Epidermal melanocyte (primary cell): ENCODE data around the gene FAT1.

ENCODE experiments used
- DNase-seq: peaks from one replicate; pipeline ENCODE4 v3.0.0; 2011; ENCODE audit warnings: low spot score; ENCODE audit not compliant: insufficient read length

The FAT1 gene

DNA sequence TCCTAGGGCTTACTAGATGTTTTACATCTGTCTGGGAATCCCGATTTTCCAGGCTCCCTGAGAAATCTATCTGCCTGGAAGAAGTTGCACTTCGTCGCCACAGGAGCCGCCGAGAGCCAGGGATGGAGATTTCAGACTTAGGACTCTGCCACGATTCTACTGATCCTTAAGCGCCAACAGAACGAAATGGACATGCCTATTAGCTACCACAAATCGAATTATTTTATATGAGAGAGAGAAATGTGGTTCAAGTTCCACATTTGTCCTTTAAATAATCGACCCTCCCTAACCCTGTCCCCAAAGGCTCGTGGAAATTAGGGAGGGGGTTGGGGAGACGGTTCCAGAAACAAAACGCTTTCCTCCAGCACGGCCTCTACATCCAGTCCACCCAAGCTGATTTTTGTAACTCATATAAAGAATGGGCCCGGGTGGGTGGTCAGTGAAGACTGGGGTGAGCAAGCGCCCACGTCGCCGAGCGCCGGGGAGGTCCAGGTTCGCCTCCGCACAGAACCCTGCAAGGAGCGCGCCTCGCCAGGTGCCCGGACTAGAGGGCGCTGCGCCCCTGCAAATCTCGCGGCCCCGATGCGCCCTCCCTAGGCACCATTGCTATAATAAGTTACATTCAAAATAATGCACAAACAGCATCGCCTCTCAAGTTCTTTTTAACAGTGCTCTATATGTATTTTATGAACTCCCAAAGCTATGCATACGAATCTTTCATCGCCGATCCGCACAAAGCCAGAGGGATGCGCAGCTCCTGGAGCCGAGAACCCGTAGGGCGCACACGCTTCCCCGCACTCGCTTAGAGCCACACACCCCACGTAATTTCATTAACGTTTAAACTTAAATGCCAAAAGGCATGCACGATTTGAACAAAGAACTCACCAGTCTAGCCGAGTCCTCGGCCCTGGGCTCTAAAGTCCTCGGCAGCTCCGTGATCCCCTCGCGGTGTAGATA lies 2.1 kb upstream of the FAT1 start:
- no peak for DNase-seq

DNA sequence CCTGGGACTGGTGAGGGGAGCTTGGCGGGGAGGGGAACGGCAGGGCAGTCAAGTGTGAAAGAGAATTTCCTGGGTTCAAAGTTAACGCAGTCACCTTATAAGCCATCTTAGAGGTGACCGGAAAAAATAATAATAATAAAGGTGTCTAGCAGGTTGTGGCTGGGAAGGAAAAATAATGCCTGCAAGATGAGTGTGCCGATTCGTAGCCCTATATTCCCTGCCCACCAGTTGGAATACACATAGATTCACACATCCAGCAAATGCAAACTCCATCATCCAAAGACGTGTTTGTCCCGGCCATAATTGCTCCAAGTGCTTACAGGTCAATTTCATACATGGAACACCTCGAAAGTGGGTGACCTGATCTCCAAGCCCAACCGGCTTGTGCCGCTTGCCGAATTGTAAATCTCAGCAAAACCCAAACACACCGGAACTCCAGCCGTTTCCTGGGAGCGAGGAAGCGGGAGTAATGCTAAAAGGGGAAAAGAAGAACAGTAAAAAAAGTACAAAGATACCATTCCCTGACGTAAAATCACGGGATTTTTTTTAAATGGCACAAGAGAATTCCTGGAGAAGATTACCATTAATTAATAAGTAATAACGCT lies 1.3 kb upstream of the FAT1 start:
- DNase-seq: no peak

DNA sequence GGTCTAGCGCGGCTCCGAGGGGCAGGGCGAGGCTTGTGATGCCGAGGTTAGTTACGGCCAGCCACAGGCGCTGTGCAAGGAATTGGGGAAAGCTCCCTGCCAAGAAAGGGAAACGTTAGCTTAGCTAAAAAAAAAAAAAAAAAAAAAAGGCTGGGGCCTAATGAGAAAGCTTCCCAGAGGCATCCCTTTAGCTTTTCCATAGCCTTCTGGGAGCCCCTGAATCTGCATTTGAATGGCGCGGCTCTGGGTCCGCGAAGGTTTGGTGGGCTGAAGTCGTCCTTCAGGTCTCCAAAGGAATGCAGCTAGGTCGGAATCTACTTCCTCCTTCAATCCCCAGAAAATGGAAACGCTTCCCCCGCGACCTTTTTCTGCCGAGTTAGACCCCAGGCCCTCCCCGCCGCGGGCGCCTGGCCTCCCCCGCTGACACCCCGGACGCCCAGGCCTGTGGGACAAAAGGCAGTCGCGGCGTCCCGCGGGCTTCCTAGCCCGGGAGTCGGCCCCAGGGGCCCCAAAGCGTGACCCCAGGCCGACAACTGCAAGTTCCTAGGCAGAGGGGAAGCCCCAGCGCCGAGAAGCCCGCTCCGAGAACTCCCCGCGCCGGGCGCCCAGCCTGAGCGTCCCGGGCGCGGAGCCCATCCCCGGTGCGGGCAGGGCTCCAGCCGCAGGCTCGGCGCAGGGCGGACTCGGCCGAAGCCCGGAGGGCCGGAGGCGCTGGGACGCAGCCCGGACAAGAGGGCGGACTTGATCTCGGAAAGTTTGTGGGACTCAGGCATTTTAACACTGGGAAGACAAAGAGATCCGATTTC lies 605 bp upstream of the FAT1 start:
- DNase-seq: no peak

DNA sequence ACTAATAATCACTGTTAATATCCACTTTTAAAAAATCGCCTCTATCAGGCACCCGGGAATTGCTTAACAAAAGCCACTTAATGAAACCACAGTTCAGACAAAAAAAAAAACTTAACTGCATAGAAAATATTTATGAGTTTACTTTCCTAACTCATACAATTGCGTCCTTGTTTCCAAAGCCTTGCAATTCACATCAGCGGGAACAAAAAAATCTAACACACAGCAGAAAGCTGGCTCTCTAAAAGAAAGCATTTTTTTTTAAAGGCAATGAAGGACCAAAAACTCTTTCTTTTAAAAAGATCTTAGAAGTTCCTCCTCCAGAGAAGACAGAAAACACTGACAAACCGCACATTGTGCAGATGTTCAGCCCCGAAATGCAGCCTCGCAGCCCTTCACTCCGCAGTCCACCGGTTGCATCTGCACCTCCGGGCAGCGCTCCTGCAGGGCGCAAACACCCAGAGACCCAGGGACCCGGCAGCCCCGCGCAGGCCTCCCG lies 812 bp downstream of the FAT1 start:
- DNase-seq: peak; percentile 72

DNA sequence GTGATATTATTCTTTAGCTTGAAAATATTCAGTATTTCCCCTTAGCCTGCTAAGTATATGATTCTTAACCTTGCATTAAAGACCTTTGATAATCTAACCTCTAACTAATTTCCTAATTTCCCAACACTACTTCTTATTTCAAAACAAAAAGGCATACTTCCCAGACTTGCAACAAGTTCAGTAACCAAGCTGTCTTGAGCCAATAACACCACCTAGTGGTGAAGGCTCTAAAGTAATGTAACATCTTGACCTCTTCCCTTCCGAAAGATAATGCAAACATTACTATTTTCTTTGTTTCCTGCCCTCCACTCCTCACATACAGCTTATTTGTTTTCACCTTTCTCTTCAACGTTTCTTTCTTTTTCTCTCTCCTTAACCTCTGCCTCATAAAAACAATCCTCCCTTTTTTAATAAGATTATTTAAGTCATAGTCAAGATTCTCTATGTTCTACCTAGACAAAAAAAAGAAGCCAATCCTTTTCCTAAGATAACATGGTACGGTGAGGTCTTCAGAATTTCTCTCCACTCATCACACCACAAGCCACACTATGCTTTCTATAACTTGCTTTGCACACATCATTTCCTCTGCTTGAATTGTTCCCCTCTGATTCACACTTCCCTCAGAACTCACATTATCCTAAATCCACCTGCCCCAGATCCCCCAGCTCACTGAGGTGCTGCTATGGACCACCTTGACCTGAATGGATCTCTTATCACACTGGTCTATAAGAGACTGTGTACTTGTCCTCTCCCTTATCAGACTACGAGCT lies 3.5 kb downstream of the FAT1 start:
- no peak for DNase-seq

DNA sequence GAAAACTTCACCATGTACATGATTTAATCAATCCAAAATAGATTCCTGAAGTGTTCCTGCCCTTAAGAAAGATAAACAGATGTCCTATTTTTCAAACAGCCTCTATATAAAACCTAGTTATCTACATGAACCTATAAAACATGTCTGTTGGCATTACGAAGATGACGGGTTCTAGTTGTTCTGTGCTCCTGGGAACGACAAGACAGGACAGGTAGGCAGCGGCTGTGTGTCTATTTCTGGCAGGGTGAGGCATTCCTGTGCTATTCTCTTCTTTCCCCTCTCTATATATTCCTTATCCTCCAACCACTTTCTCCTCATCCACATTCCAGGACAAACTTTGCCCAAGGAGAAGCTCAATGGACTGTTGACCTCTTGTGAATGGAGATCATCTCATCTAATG lies 6.1 kb downstream of the FAT1 start:
- no peak for DNase-seq

DNA sequence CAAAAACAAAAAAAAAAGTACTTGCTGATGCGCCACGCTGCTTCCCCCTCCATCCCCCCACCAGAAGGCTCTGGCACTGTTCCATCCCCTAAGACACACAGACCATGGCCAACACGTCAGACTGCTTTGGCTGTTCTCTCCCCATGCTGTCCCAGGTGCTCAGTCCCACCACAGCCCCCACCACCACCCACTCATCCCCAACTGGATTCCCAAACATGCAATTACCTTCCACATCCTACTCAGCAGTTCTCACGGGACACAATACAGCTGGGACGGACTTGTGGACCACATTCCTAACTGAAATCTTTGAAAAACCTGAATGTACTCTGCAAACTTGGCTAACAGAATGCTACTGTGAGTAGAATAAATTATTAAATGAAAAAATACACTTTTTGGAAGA lies 8.6 kb downstream of the FAT1 start:
- no peak for DNase-seq

DNA sequence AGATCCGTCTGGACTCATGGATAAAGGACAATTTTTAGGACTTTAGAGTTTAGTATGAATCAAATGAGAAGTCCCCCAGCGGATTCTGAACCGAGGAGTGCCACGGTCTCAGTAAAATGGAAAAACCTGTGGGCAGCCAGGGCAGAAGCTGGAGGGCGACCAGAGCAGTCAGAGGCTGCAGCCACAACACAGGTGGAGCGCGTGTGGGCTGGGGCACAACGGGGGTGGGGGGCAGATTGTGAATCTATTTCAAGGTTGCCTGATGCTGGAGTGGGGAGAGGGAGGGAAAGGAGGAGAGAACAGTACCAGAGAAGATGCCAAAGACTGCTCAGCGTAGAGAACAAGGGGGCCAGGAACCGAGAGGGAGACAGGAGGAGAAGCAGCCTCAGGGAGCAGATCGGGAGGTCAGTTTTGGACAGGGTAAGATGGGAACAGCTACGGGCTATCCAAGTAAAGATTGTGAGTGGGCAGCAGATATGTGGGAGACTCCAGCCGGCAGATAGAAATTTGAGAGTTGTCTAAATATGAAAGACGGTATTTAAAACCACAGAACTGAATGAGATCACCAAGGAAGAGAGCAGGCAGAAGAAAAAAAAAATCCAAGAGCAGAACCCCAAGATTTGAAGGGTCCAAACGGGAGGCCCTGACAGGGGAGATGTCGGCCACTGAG lies 9.5 kb downstream of the FAT1 start:
- DNase-seq: no peak

DNA sequence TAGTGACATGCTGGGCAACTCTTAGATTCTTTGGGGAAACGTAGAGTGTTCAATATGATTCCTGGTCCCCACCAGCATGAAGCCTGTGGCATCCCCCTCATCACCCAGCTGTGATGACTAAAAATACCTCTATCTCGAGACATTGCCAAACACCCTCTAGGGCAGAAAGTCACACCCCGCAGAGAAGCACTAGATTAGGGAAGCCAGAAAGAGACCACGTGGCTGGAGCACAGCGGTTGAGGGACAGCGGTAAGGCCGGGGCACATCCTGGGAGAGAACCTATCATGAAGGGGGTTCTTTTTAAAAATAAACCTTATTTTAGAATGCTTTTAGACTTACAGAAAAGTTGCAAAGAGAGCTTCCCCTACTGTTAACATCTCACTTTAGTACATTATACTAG lies 11.0 kb downstream of the FAT1 start:
- DNase-seq: no peak

DNA sequence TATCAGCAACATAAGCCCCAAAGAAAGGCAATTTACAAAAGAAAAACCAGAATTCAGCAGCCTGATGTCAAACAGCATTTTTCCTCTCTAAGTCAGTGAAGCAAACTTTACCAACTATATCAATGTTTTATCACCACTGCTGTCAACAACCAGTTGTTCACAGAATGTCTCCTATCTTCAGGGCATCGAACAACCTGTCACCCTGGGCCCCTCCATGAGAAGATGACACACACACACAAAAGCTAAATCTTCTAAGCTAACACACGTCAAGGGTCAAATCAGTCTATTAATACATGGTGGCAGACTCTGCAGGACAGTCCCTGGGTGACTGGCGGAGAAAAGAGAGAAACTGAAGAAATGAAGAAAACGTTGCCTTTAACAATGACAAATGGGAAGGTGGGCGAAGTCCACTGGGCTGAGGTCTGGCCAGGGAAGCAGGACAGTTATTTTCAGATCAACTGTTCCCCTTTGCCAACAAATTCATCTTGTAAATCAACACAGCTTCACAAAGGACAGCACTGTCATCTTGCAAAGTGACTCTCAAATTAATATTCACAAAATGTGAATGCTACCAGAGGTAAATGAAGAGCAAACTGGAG lies 13.0 kb downstream of the FAT1 start:
- DNase-seq: no peak

DNA sequence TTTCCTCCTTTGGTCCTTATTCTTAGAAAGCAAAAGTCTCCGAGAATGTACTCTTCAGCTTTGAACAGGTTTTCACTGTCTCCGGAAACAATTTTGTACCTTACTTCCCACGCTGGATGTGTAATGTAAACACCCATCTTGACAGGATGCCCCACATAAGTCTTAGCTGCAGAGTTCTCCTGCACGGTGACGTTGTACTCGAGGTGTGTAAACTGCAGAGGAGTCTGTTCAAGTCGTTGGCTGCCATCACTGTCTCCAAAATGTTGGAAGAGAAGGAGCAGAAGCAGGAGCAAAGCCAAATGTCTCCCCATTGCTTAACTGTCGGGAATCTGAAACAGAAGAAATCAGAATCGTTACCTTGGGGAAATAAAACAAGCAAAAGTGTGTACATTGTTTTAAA lies 14.1 kb downstream of the FAT1 start:
- DNase-seq: no peak

DNA sequence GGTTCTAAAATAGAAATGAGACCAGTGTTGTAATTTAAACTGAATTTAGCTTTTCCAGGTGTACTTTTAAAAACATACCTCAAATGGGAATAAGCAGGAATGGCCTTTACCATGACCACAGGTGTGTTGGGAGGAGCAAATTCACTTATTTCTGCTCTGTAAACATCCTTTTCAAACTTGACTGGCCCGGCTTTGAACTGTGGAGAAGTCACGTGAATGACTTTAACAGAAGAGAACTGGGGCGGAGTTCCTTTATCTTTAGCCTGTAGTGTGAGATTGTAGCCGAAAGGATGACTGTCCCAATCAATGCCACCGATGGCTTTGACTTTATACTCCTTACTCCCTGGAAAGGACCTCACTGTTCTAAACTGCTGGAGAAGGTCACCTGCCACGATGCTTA lies 15.1 kb downstream of the FAT1 start:
- no peak for DNase-seq

DNA sequence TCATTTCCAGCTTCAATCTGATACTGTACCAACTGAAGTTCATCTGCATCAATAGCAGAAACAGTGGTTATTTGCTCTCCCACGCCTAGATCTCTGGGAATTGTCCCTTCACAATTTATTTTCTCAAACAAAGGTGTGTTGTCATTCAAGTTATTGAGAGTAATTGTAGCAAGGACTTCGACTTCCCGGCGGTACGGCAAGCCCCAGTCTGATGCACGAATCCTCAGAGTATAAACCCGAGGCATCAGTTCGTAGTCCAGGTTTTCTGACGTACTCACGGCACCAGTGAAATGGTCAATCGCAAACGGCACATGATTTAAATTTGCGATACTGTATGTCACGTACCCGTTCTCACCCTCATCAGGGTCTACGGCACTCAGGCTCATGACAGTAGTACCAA lies 15.7 kb downstream of the FAT1 start:
- DNase-seq: no peak

DNA sequence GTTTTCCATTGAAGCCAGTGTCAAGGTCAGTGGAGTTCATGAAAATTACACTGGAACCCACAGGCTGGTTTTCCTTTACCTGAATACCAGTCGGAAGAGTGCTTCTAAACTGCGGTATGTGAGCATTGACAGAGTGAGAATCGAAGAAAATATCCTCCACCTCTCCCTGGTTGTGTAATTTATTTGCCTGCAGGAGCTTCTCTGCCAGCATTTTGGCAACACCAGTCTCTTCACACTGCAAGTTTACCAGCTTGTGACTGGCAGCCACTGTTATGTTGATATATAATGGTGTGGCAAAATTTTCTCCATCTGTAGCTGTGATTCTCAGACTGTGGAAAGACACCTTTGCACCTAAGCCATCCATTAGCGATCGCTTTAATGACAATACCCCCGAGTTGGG lies 16.1 kb downstream of the FAT1 start:
- DNase-seq: no peak

DNA sequence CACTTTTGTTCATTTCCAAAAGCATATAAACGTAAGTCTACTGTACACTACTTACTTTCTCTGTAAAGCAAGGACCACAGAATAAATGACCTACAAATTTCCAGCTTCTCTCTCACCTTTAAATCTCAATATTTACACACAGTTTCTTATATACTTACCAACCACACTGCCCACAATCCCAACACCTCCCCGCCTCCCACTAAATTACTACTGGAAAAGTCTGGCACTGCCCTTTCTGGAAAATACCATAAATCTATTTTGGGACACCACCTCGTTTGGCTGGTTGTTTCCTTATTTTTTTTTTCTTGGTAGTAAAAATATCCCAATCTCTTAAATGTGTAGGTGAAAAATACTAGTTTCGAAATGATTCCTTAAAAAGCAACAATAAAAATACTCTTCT lies 19.6 kb downstream of the FAT1 start:
- no peak for DNase-seq

DNA sequence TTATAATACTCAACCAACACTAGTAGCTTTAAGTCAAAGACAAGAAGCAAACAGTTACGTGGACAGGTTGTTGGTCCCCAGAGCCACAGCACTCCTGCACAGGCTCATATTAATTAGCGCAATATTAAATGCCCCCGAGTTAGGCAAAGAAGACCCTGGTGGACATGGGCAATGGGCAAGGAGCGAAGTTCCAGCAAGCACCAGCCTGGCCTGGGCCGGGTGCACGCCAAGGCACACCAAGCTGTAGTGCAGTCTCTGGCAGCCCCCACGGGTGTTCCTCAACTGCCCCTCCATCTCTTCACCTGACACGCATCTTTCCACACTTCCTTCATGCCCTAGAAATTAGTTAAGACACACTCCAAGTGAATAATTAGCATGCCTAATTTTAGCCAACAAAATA lies 20.1 kb downstream of the FAT1 start:
- no peak for DNase-seq

DNA sequence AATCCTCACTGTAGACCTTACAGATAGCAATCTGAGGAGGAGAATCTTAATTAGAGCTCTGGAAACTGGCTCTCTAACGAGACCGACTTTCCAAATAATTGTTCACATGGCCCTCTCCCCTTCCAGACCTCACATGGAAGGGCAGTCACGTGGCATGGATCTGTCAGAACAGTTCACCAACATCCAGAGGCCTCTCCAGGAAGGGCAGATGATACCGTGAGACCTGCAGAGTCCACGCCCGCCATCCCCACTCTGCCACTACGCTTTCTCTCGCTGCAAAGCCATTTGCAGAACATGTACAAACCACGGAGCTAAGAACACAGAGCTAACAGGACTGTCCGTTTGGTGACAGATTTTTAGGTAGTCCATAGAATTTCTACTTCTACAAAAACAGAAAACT lies 20.7 kb downstream of the FAT1 start:
- no peak for DNase-seq

DNA sequence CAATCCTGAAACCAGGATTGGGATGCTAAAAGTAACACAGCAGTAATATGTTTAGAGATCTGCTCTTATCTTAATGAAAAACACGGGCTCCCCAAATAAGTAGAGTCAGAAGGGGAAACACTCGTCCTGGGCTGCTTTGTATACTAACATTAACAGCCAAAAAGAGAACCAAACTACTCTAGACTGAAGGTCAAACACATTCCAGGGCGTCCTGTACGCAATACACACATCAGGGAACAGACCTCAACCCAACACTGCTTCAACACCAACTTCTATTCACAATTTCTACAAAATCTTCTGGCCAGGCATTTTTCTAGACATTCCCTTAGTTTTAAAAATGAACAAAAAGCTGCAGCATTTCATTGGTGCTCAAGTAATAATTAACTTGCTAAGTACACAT lies 21.4 kb downstream of the FAT1 start:
- DNase-seq: no peak

DNA sequence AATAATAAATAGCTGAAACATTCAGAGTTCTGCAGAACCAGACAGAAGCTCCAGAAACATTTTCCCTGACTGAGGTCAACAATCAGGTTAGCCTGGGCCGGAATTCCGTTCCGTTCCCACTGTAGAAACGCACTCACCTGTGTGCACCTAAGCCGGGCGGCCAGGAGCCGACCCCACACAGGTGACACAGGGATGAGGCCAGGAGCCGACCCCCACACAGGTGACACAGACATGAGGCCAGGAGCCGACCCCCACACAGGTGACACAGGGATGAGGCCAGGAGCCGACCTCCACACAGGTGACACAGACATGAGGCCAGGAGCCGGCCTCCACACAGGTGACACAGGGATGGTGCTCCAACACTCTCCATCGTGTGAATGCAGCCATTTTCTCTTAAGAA lies 21.9 kb downstream of the FAT1 start:
- no peak for DNase-seq

DNA sequence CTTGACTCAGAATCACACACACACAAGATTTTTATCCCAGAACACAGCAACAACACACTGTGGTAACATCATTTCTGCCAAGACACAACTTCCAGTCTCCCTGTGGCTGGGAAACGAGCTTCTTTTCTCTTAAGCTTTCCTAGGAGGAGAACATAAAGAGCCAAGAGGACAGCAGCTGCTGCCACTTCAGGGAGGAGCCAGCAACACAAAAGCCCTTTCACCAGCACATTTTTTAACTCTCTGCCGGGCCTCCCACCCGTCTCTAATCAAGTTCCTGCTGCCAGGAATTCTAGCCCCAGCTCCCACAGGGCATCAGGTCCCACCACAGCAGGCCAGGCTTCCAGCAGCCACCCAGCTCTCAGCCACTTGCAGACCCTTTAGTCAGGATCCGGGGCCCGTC lies 22.4 kb downstream of the FAT1 start:
- peak; percentile 89 for DNase-seq
